ENCODE data around the gene GDF11. TPM values are rescaled to one million over a fixed set of nuclear protein-coding genes. Genes with fewer than 3 reads are reported as not detected.

Gene GDF11
- total and polyA plus RNA-seq, 4 donors, result 3.0 to 9.4 (median 5.4) TPM

DNA sequence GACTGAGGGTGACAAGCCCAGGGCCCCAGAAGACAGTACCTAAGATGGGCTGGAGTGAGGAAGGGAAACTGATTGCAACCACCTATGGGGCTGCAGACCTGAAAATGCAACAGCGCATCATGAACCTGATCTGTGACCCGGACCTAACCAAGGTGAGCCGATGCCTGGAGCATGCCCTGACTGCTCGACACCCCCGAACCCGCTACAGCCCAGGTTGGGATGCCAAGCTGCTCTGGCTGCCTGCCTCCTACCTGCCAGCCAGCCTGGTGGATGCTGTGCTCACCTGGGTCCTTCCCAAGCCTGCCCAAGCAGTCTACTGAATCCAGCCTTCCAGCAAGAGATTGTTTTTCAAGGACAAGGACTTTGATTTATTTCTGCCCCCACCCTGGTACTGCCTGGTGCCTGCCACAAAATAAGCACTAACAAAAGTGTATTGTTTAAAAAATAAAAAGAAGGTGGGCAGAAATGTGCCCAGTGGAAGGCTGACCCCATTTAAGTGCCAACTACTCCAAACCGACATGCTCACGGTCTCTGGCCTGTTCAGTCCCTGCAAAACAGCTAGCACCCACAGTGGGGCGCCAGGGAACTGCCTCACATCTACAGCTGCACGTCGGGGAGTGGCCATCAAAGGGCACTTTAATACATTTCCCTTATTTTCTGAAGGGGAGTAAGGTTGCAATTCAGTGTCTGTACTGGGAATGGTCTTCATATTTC, 18.5 kb upstream of the GDF11 start:
- intact Hi-C loops (cut with DNase I), result loop anchor here in 1 of 2 donors (5.0 kb wide), 1 partner anchor 67 kb away; no protein-coding TSS in a partner anchor
- Histone ChIP-seq H3K27ac (ENCODE audit: low read depth in 1 of 2, low read length in 2 of 2) (no peak overlapping the region), H3K9me3 (ENCODE audit: control insufficient read depth, low read length) (no peaks in the 10 kb centered on the region), H3K27me3 (ENCODE audit: control insufficient read depth in 1 of 2, insufficient read depth in 2 of 2, low read length in 1 of 2) (no peaks in the 10 kb centered on the region), H3K4me1 (ENCODE audit: control insufficient read depth in 1 of 2, insufficient read depth in 2 of 2, low read length in 2 of 2) (no peaks in the 10 kb centered on the region), H3K36me3 (ENCODE audit: control insufficient read depth in 1 of 2, insufficient read depth in 2 of 2, low read length in 1 of 2) (no peaks in the 10 kb centered on the region), H3K4me3 (ENCODE audit: low read length in 2 of 2) (no peak overlapping the region)
- 44 to 46% methylated on average over 11 of the region's 11 CpGs for WGBS, 2 donors
- ATAC-seq (ENCODE audit: low FRiP score), result no peak
- DNase-seq, result peak; percentile 76 to 87

GRCh38 chr12:55724940-55725309, 18.0 kb upstream of the GDF11 start:
- Histone ChIP-seq H3K9me3 (ENCODE audit: control insufficient read depth, low read length) (no peaks in the 10 kb centered on the region), H3K36me3 (ENCODE audit: control insufficient read depth in 1 of 2, insufficient read depth in 2 of 2, low read length in 1 of 2) (no peaks in the 10 kb centered on the region), H3K4me1 (ENCODE audit: control insufficient read depth in 1 of 2, insufficient read depth in 2 of 2, low read length in 2 of 2) (no peaks in the 10 kb centered on the region), H3K27me3 (ENCODE audit: control insufficient read depth in 1 of 2, insufficient read depth in 2 of 2, low read length in 1 of 2) (no peaks in the 10 kb centered on the region), H3K4me3 (ENCODE audit: low read length in 2 of 2) (no peak overlapping the region), H3K27ac (ENCODE audit: low read depth in 1 of 2, low read length in 2 of 2) (no peak overlapping the region)
- intact Hi-C loops (cut with DNase I), result loop anchor here in 1 of 2 donors (5.0 kb wide), 1 partner anchor 68 kb away; no protein-coding TSS in a partner anchor
- ATAC-seq (ENCODE audit: low FRiP score) (no peak), DNase-seq (peak; percentile 47 to 64)
- 36 to 42% methylated on average over 3 of the region's 3 CpGs for WGBS, 2 donors

GRCh38 chr12:55725556-55725955, 17.4 kb upstream of the GDF11 start:
- ATAC-seq (ENCODE audit: low FRiP score), result no peak
- no peak overlapping the region for H3K27ac ChIP-seq (ENCODE audit: low read depth in 1 of 2, low read length in 2 of 2)

DNA sequence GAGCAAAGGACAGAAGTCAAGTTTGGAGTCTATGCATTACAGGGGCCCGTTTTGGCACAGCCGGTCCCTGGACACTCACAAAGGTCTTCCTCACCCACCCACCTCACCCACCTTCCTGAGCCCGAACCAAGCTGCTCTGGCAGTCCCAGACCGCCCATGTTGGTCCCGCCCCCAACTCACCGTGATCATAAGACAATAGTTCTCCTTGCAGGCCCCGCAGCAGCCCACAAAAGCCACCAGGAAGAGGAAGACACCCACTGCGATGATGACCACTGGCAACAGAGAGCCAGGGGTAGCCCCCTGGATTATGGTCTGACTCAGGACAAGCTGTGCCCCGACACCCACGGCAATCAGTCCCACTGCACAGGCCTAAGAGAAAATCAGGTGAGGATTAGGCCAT, 16.0 kb upstream of the GDF11 start:
- Histone ChIP-seq H3K27ac (ENCODE audit: low read depth in 1 of 2, low read length in 2 of 2) (peak overlapping the region in 1 of 2 donors; percentile 9), H3K4me1 (ENCODE audit: control insufficient read depth in 1 of 2, insufficient read depth in 2 of 2, low read length in 2 of 2) (no peaks in the 10 kb centered on the region), H3K9me3 (ENCODE audit: control insufficient read depth, low read length) (no peaks in the 10 kb centered on the region), H3K36me3 (ENCODE audit: control insufficient read depth in 1 of 2, insufficient read depth in 2 of 2, low read length in 1 of 2) (no peaks in the 10 kb centered on the region), H3K27me3 (ENCODE audit: control insufficient read depth in 1 of 2, insufficient read depth in 2 of 2, low read length in 1 of 2) (no peaks in the 10 kb centered on the region), H3K4me3 (ENCODE audit: low read length in 2 of 2) (peak overlapping the region in 1 of 2 donors; percentile 92)
- intact Hi-C loops (cut with DNase I), result no loop called here
- DNase-seq, result no peak
- ATAC-seq (ENCODE audit: low FRiP score), result no peak
- 27 to 33% methylated on average over 10 of the region's 10 CpGs for WGBS, 2 donors

More at GRCh38 chr12:55725556-55725955, 17.4 kb upstream of the GDF11 start:
- WGBS, 2 donors, result 18 to 24% methylated on average over 3 of the region's 3 CpGs
- Histone ChIP-seq H3K9me3 (ENCODE audit: control insufficient read depth, low read length) (no peaks in the 10 kb centered on the region), H3K27me3 (ENCODE audit: control insufficient read depth in 1 of 2, insufficient read depth in 2 of 2, low read length in 1 of 2) (no peaks in the 10 kb centered on the region), H3K4me3 (ENCODE audit: low read length in 2 of 2) (no peak overlapping the region), H3K4me1 (ENCODE audit: control insufficient read depth in 1 of 2, insufficient read depth in 2 of 2, low read length in 2 of 2) (no peaks in the 10 kb centered on the region), H3K36me3 (ENCODE audit: control insufficient read depth in 1 of 2, insufficient read depth in 2 of 2, low read length in 1 of 2) (no peaks in the 10 kb centered on the region)
- intact Hi-C loops (cut with DNase I), result no loop called here
- DNase-seq, result peak; percentile 24 to 51

- 3 to 4% methylated on average over 9 of the region's 9 CpGs for WGBS, 2 donors
- intact Hi-C loops (cut with DNase I), result no loop called here
- H3K4me3 ChIP-seq (ENCODE audit: low read length in 2 of 2), result peak overlapping the region; percentile 92 to 94
- H3K36me3 ChIP-seq (ENCODE audit: control insufficient read depth in 1 of 2, insufficient read depth in 2 of 2, low read length in 1 of 2), result no peaks in the 10 kb centered on the region
- peak overlapping the region in 1 of 2 donors; percentile 61 for H3K27ac ChIP-seq (ENCODE audit: low read depth in 1 of 2, low read length in 2 of 2)
- no peak for ATAC-seq (ENCODE audit: low FRiP score)
- H3K4me1 ChIP-seq (ENCODE audit: control insufficient read depth in 1 of 2, insufficient read depth in 2 of 2, low read length in 2 of 2), result no peaks in the 10 kb centered on the region
- no peaks in the 10 kb centered on the region for H3K9me3 ChIP-seq (ENCODE audit: control insufficient read depth, low read length)
- peak; percentile 83 to 87 for DNase-seq
- no peaks in the 10 kb centered on the region for H3K27me3 ChIP-seq (ENCODE audit: control insufficient read depth in 1 of 2, insufficient read depth in 2 of 2, low read length in 1 of 2)
Observed at GRCh38 chr12:55727643-55728185, 15.2 kb upstream of the GDF11 start.

- ATAC-seq (ENCODE audit: low FRiP score), result peak; percentile 83
- H3K27me3 ChIP-seq (ENCODE audit: control insufficient read depth in 1 of 2, insufficient read depth in 2 of 2, low read length in 1 of 2), result no peaks in the 10 kb centered on the region
- intact Hi-C loops (cut with DNase I), result no loop called here
- 0 to 1% methylated on average over 47 to 61 of the region's 61 CpGs for WGBS, 2 donors
- no peaks in the 10 kb centered on the region for H3K9me3 ChIP-seq (ENCODE audit: control insufficient read depth, low read length)
- no peaks in the 10 kb centered on the region for H3K4me1 ChIP-seq (ENCODE audit: control insufficient read depth in 1 of 2, insufficient read depth in 2 of 2, low read length in 2 of 2)
- no peaks in the 10 kb centered on the region for H3K36me3 ChIP-seq (ENCODE audit: control insufficient read depth in 1 of 2, insufficient read depth in 2 of 2, low read length in 1 of 2)
- peak; percentile 92 to 93 for DNase-seq
- peak overlapping the region; percentile 92 to 94 for H3K4me3 ChIP-seq (ENCODE audit: low read length in 2 of 2)
- peak overlapping the region; percentile 84 to 94 for H3K27ac ChIP-seq (ENCODE audit: low read depth in 1 of 2, low read length in 2 of 2)
Observed at GRCh38 chr12:55728186-55728938, 14.6 kb upstream of the GDF11 start.

- Histone ChIP-seq H3K27me3 (ENCODE audit: control insufficient read depth in 1 of 2, insufficient read depth in 2 of 2, low read length in 1 of 2) (no peaks in the 10 kb centered on the region), H3K9me3 (ENCODE audit: control insufficient read depth, low read length) (no peaks in the 10 kb centered on the region), H3K4me1 (ENCODE audit: control insufficient read depth in 1 of 2, insufficient read depth in 2 of 2, low read length in 2 of 2) (no peaks in the 10 kb centered on the region), H3K36me3 (ENCODE audit: control insufficient read depth in 1 of 2, insufficient read depth in 2 of 2, low read length in 1 of 2) (no peaks in the 10 kb centered on the region), H3K27ac (ENCODE audit: low read depth in 1 of 2, low read length in 2 of 2) (peak within 1 kb of the TSS; percentile 84 to 99), H3K4me3 (ENCODE audit: low read length in 2 of 2) (peak within 1 kb of the TSS; percentile 92 to 94)
- intact Hi-C loops (cut with DNase I), result no loop called here
- ATAC-seq (ENCODE audit: low FRiP score) (peak; percentile 92), DNase-seq (peak; percentile 97)
- WGBS, 2 donors, result 1% methylated on average over 56 to 61 of the region's 61 CpGs
Observed at GRCh38 chr12:55728939-55729818, 13.7 kb upstream of the GDF11 start, which contains the start of gene CD63. Gene CD63 (minus strand): TSS chr12:55729009. CDS start chr12:55728341, 668 bp downstream.
